Measurements from ENCODE around the gene YJEFN3.

YJEFN3 gene

GRCh38 chr19:19563348-19563848 lies 34.7 kb downstream of the YJEFN3 start:
- Histone ChIP-seq H3F3A (ENCODE audit: low read depth) (no peaks in the 10 kb centered on the region), H3K9ac (ENCODE audit: low read depth, low read length, poor library complexity, severe bottlenecking) (no peak overlapping the region), H3K9me3 (ENCODE audit: insufficient read depth, low read depth, low read length) (no peaks in the 10 kb centered on the region), H3K79me2 (ENCODE audit: insufficient read depth, low read length) (no peaks in the 10 kb centered on the region), H2AFZ (ENCODE audit: low read length) (no peak overlapping the region), H4K20me1 (ENCODE audit: insufficient read depth, low read length, poor library complexity, severe bottlenecking) (no peaks in the 10 kb centered on the region), H3K4me2 (ENCODE audit: low read depth, low read length, poor library complexity, severe bottlenecking) (no peak overlapping the region), H3K27me3 (ENCODE audit: insufficient read depth, low read length, poor library complexity, severe bottlenecking) (no peaks in the 10 kb centered on the region), H3K4me3 (ENCODE audit: low read length, poor library complexity, severe bottlenecking) (no peak overlapping the region), H3K36me3 (ENCODE audit: insufficient read depth, low read length) (no peaks in the 10 kb centered on the region), H3K9me2 (replicated peaks; ENCODE audit: low read depth, low read length) (no peaks in the 10 kb centered on the region), H3K4me1 (ENCODE audit: insufficient read depth, low read length, poor library complexity, severe bottlenecking) (no peaks in the 10 kb centered on the region)
- TF ChIP-seq, protein P1, sequence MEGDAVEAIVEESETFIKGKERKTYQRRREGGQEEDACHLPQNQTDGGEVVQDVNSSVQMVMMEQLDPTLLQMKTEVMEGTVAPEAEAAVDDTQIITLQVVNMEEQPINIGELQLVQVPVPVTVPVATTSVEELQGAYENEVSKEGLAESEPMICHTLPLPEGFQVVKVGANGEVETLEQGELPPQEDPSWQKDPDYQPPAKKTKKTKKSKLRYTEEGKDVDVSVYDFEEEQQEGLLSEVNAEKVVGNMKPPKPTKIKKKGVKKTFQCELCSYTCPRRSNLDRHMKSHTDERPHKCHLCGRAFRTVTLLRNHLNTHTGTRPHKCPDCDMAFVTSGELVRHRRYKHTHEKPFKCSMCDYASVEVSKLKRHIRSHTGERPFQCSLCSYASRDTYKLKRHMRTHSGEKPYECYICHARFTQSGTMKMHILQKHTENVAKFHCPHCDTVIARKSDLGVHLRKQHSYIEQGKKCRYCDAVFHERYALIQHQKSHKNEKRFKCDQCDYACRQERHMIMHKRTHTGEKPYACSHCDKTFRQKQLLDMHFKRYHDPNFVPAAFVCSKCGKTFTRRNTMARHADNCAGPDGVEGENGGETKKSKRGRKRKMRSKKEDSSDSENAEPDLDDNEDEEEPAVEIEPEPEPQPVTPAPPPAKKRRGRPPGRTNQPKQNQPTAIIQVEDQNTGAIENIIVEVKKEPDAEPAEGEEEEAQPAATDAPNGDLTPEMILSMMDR (conservative IDR thresholded peaks at IDR 0.05; ENCODE audit: low read length), result no peak
- TF ChIP-seq EZH2phosphoT487 (IDR thresholded peaks at IDR 0.05; ENCODE audit: borderline replicate concordance), result no peak

- Histone ChIP-seq H3K4me2 (ENCODE audit: low read depth, low read length, poor library complexity, severe bottlenecking) (no peak overlapping the region), H3K4me3 (ENCODE audit: low read length, poor library complexity, severe bottlenecking) (no peak overlapping the region)
- TF ChIP-seq, protein P1 (conservative IDR thresholded peaks at IDR 0.05; ENCODE audit: low read length), result no peak
- no peak for TF ChIP-seq EZH2phosphoT487 (IDR thresholded peaks at IDR 0.05; ENCODE audit: borderline replicate concordance)
Observed at GRCh38 chr19:19566306-19566705, 37.6 kb downstream of the YJEFN3 start.

DNA sequence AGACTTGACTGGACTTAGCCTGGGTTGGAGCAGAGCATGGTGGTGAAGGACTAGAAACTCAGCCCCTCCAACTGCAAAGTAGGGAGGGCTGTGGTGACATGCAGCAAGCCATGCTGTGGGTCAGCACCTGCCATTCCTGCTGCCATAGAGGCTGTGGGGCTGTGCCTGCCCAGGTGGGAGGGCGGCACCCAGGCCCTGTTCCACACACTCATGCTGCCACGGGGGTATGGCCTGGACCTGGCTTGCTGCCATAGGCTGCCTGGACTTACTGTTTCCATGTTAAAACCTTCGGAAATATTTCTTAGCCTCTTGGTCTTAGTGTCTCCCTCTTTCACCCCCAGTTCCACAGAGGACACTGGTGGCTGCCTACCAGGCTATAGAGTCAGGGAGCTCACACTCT lies 38.7 kb downstream of the YJEFN3 start:
- H3K4me2 ChIP-seq (ENCODE audit: low read depth, low read length, poor library complexity, severe bottlenecking), result no peak overlapping the region

More at GRCh38 chr19:19566306-19566705, 37.6 kb downstream of the YJEFN3 start:
- Histone ChIP-seq H3F3A (ENCODE audit: low read depth) (no peaks in the 10 kb centered on the region), H3K36me3 (ENCODE audit: insufficient read depth, low read length) (no peaks in the 10 kb centered on the region), H3K9me3 (ENCODE audit: insufficient read depth, low read depth, low read length) (no peaks in the 10 kb centered on the region), H2AFZ (ENCODE audit: low read length) (no peak overlapping the region), H3K4me1 (ENCODE audit: insufficient read depth, low read length, poor library complexity, severe bottlenecking) (no peaks in the 10 kb centered on the region), H3K9ac (ENCODE audit: low read depth, low read length, poor library complexity, severe bottlenecking) (no peak overlapping the region), H4K20me1 (ENCODE audit: insufficient read depth, low read length, poor library complexity, severe bottlenecking) (no peaks in the 10 kb centered on the region), H3K79me2 (ENCODE audit: insufficient read depth, low read length) (no peaks in the 10 kb centered on the region), H3K9me2 (replicated peaks; ENCODE audit: low read depth, low read length) (no peaks in the 10 kb centered on the region), H3K27me3 (ENCODE audit: insufficient read depth, low read length, poor library complexity, severe bottlenecking) (no peaks in the 10 kb centered on the region)

More for the DNA sequence above, 38.7 kb downstream of the YJEFN3 start:
- H3K9ac ChIP-seq (ENCODE audit: low read depth, low read length, poor library complexity, severe bottlenecking), result no peak overlapping the region
- H3K9me3 ChIP-seq (ENCODE audit: insufficient read depth, low read depth, low read length), result no peaks in the 10 kb centered on the region
- H3K36me3 ChIP-seq (ENCODE audit: insufficient read depth, low read length), result no peaks in the 10 kb centered on the region
- no peaks in the 10 kb centered on the region for H3K4me1 ChIP-seq (ENCODE audit: insufficient read depth, low read length, poor library complexity, severe bottlenecking)
- TF ChIP-seq EZH2phosphoT487 (IDR thresholded peaks at IDR 0.05; ENCODE audit: borderline replicate concordance), result no peak
- TF ChIP-seq, protein P1 (conservative IDR thresholded peaks at IDR 0.05; ENCODE audit: low read length), result no peak
- no peaks in the 10 kb centered on the region for H3K27me3 ChIP-seq (ENCODE audit: insufficient read depth, low read length, poor library complexity, severe bottlenecking)
- H3K4me3 ChIP-seq (ENCODE audit: low read length, poor library complexity, severe bottlenecking), result no peak overlapping the region
- no peak overlapping the region for H2AFZ ChIP-seq (ENCODE audit: low read length)
- H3K9me2 ChIP-seq (replicated peaks; ENCODE audit: low read depth, low read length), result no peaks in the 10 kb centered on the region
- H3K79me2 ChIP-seq (ENCODE audit: insufficient read depth, low read length), result no peaks in the 10 kb centered on the region
- no peaks in the 10 kb centered on the region for H4K20me1 ChIP-seq (ENCODE audit: insufficient read depth, low read length, poor library complexity, severe bottlenecking)
- no peaks in the 10 kb centered on the region for H3F3A ChIP-seq (ENCODE audit: low read depth)

Measured in Loucy (cell line).